NK-92 (cell line): Measurements from ENCODE around the gene ASPDH.
"Not testable (repeated sequence)": the region's sequence is repeated elsewhere in the genome, so short reads cannot be mapped to it uniquely, and the experiment has no call there.

Source experiments
- DNase-seq: peaks from one replicate; lab custom pipeline; 2025; ENCODE audit not compliant: unreplicated experiment; lab: John Stamatoyannopoulos, UW

Gene ASPDH

DNA sequence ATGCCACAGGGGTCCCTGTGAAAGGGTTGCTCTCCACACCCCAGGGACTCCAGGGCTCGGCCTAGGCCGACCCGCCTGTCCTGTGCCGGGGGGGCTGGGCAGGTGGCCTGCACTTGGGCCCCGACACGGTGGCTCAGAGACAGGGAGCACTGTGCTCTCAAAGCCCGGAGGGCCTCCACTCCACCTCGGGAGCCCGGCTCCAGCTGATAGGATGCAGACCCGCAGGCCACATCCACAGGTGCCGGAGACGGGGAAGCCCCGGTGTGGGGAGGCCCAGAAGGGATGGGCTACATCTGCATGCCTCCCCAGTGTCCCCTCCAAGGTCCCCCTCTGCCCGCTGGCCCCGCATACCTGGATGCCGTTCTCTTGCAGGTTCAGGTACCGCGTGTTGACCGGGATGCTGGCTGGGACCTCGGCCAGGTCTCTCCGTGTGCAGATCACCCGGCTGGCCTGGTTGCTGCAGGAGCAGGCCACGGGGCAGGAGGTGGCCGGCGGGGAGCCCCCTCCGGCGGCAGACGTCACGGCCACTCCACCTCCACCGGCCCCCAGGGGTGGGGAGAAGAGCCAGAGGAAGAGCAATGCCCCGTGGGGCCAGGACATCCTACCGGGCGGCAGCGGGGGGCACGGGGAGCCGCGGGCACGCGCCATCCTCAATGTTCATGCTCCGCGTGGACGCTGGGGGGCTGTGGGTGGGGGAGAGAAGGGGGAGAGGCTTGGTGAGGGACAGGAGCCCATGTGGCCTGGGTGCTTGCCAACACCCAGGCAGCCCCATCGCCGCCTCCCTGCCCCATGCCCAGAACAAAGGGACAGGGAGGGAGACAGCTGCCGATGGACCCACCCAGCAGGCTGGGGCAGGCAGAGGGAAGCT is 34.7 kb upstream of the ASPDH start:
- no peak for DNase-seq

DNA sequence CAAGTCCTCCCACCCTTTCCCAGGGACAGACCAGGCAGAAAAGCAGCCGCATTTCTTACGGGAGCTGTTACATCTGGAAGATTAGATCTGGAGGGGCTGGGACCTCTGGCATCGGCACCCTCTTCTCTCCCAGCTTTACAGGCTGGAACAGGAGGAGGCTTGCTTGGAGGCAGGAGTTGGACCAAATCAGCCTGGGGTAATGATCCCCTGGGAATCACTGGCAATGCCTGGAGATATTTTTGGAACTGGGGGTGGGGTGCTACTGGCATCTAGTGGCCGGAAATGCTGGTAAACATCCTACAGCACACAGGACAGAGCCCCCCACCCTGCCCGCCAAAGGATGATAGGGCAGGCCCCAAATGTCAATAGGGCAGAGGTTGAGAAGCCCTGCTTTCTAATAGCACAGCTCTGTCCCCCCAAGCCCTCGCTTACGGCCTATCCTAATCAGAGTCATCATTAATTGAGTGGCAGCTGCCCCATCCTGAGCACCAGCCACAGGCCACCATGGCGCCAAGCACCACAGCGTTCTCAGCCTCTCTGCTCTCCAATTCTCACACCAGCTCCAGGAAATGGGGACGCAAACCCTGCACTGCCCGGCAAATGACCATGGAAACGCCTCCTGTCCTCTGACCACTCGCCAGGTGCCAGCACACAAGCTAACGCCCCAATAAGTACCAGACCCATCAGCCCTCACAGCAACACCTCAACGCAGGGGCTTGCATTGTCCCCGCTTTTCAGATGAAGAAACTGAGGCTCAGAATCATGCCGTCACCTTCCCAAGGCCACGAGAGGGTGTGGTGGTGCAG is 33.9 kb upstream of the ASPDH start:
- DNase-seq, result no peak

DNA sequence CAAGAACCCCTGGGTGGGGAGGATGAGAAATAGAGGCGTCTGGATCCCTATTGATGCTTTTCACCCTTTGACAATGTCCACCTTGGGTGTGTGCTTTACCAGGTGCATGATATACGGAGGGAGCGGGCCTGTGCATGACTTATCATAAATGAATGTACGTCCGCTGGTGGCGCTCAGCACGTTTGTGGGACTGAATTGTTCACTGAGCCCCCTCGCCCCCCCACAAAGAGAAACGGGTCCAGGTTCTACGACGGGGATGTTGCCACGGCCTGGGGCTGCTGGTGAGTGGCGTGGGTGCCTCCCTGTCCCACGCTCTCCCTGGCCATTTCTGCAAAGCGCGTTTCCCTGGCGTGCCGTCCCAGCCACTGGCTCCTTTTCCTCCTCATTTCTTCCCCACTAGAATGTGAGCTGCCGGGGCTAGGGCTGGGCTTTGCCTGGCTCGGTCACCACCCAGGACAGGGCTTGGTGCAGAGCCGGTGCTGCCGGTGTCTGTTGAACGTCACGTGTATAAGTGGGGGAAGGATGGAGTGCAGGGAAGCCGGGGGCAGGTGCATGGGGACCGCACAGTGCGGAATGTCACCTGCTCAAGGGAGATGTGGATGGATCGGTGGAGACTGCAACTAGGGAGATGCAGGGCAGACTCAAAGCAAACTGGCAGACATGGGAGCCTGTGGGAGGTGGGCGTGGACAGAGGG is 33.0 kb upstream of the ASPDH start:
- DNase-seq, result no peak

DNA sequence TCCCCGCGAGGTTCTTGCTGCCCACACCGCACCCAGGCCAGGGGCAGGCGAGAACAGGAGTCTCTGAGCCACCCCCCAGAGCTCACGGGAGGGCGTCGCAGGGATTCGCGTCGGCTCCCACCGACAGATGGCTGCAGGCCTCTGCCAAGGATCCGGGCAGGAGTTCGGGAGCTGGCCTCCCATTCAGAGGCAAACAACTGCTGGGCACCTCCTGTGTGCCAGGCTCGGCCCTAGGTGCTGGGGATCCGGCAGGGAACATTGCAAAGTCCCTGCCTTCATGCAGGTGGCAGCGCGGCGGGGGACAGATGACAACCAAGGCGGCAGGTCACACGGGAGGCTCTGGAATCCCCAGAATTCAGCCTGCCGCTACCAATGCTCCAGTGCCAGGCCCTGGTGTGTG is 29.2 kb upstream of the ASPDH start:
- DNase-seq, result no peak

- DNase-seq, result no peak
Observed at GRCh38 chr19:50537769-50538230, 24.1 kb upstream of the ASPDH start.

GRCh38 chr19:50537306-50537685 is 23.6 kb upstream of the ASPDH start:
- no peak for DNase-seq

DNA sequence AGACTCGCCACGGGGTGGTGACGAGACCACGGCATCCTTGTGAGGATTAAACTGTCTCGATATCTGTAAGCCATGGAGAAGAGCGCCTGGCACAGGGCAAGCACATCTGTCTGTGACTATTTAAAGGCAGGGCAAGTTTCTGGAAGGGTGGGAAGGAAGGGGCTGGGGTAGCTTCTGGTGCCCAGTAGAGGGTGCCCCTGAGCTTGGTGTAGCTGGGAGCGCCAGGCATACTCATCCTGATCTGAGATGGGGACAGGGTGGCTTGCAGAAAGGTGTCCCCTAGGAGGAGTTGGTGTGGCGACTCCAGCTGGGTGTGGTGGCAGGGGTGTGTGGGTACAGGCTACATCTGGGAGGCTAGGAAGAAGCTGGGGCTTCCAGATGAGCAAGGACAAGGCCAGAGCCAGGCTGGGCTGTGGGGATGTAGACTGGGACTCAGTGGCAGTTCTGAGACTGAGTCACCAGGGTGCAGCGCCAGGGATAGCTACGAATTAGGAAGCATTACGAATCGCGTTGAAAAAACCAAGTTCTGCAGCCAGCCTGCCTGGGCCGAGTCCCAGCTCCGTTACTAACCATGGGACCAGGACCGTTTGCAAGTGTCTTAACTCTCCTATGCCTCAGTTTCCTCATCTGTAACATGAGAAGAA is 23.1 kb upstream of the ASPDH start:
- DNase-seq, result no peak

DNA sequence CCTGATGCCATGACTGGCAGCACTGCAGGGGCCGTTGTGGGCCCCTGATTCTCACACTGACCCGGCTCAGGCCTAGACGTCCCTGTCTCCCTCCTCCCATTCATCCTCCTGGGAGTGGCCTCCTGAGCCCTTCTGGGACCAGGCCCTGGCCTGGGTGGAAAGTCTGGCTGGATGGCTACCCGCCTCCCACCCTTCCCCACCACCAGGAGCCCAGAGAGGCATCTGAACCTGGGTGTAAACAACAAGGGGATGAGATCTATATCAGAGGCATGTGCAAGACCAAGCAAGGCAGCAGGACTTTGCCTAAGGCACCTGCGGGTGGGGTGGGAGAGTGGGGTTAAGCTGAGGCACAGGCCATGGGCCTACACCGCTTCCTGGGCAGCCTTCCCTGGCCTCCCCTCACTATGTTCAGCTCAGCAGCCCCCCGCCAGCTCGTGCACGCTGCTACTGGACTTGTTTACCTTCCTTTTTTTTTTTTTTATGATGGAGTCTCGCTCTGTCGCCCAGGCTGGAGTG is 22.0 kb upstream of the ASPDH start:
- DNase-seq, result no peak

DNA sequence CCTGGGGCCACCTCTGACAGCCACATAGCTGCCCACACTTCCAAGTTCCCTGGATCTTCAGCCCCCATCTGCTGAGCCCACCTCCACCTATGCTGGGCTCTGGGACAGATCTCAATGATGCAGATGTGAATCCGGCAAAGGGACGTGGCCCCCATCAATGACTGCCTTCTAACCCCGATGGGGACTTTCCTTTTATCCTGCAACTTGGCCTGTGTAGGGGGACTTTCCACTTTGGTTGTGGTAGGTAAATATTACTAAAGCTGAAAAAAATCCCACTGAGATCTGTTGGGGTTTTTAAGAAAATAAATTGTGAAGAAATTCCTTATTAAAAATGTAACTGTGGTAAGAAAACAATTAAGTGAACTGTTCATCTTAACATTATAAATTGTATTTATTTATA is 20.8 kb upstream of the ASPDH start:
- DNase-seq, result no peak

GRCh38 chr19:50532952-50533351 is 19.2 kb upstream of the ASPDH start:
- DNase-seq, result no peak

DNA sequence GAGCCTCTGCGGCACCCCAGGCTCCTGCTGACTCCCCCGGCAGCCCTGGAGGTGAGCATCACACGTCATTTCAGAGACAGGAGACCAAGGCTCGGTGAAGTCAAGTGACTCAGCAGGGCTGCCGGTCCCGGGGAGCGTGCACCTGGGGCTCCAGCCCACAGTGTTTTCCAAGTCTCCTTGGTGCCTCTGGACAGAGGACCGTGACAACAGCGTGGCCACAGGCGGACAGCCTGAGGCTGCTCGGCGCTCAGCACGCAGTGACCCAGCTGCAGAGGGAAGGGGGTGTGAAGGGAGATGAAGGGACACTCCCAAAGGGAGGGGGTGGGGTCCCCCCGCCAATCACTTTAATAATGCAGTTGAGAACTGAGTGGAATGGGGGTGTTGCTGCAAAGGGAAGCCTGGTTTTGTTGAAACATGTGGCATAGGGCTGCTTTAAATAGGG is 17.5 kb upstream of the ASPDH start:
- no peak for DNase-seq

- not testable (repeated sequence) for DNase-seq
Observed at GRCh38 chr19:50528052-50528451, 14.3 kb upstream of the ASPDH start.

DNA sequence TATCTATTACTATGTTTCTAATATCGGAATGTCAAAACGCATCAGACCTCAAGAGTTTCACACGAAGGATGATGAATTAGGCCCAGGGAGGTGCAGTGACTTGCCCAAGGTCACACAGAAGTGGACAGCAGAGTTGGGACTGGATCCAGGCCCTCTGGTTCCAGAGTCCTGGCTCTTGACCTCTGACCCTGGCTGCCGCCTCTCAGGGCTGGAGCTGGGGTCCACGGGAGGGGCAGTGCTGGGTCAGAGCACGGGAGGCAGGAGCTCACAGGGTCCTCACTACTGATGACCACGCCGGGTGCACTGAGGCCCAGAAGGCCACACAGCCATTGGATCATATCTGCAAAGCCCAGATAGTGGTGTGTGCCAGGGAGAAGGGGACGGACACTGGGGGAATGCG is 9.2 kb upstream of the ASPDH start:
- DNase-seq, result no peak

DNA sequence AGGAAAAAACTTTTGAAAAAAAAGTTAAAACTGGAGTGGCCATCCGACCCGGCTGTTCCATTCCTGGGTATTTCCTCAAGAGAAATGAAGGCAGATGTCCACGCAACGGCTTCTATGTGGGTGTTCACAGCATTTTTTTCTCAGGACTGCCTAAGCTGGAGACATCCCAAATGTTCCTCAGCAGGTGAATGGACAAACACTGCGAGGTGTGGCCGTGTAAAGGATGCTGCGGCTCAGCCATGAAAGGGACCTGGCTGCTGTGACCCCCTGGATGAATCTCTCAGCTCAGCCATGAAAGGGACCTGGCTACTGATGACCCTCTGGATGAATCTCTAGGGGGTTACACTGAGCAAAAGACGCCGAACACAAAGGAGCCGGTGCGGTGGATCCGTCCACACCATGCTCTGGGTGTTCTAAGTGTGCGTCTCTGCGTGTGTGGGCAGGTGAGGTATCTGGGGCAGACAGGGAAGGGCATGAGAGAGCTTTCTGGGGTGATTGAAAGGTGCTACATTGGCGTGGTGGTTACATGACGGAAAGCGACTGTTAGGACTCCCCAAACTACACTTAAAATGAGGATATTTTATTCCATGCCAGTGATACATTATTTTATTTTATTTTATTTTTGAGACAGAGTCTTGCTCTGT is 7.2 kb upstream of the ASPDH start:
- DNase-seq, result no peak

GRCh38 chr19:50519006-50519575 is 5.4 kb upstream of the ASPDH start:
- DNase-seq, result no peak

GRCh38 chr19:50518091-50519005 is 4.6 kb upstream of the ASPDH start:
- DNase-seq, result no peak

DNA sequence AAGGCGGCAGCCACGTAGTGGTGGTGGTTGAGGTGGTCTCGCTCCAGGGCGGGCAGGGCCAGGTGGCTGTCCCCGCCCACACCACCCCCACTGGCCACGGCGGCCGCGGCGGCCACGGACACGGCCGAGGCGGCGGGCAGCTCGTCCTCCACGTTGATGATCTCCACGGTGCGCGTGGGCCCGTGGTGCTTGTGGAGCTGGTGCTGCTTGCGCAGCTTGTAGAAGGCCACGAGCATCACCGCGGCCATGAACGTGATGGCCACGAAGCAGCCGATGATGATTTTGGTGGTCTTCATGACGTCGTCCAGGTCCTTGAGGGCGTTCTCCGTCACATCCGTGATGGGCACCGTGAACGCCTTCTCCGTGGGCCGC is 4.0 kb upstream of the ASPDH start:
- DNase-seq, result no peak

DNA sequence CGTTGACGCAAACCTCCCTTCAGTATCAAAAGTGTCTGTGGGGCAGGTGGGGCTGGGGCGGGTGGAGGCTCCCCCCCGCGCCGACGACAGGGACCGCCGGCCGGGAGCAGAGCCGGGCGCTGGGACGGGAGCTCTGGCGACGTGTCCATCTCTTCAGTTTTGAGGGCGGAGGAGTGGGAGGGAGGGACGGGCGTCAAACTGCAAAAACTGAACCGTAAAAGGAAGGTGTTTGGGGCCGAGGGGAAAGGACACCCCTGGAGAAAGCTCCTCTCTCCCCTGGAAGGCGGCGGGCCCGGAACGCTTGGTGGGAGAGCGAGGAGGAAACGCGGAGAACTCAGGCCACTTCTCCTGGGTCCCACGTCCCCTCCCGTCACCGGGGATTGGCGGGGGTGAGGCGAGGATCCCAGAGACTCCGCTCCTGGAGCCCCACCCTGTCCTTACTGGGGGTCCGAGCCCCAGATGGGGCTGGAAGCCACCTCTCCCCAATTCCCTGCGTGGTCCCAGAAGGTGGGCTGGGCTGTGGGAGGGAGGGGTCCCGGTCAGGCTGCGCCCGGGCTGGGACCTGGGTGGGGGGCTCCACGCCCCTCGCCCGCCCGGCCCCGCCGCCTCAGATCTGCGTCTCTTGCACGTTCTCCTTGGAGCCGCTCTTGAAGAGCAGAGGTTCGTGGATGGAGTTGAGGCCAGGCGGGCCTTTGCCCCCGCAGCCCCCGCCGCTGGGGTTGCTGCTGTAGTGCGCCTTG is 3.4 kb upstream of the ASPDH start:
- no peak for DNase-seq
